A549 (cell line): ENCODE measurements around the gene ARID1B. TPM values are rescaled to one million over a fixed set of nuclear protein-coding genes. Genes with fewer than 3 reads are reported as not detected.

Source experiments
- ATAC-seq, 2 experiments: fragments of 200-7000 bp in 1 of 2; fragments of >200 bp in 1 of 2; cut with Nextera tagmentation in 1 of 2; cut with Tn5 transposase in 1 of 2; 3 replicates each; pipeline versions ENCODE4 v1.8.0 to v1.9.1; 2018 to 2020; ENCODE audit warnings: mild to moderate bottlenecking in 1 of 2, moderate library complexity in 1 of 2
- CTCF ChIA-PET: fragments of 300-600 bp; sonication (Branson Sonifier 250); formaldehyde crosslinking; extraction: SDS; loops from one replicate; lab custom pipeline; 2021; ENCODE audit warnings: antibody characterized with exemption, inconsistent platforms; lab: Yijun Ruan, JAX
- POLR2A ChIA-PET: fragments of 350-600 bp; formaldehyde crosslinking; extraction: SDS; loops from one replicate; lab custom pipeline; 2021; ENCODE audit warnings: antibody characterized with exemption, inconsistent platforms; lab: Yijun Ruan, JAX
- DNase-seq, 2 experiments: peaks; one replicate each; pipeline versions ENCODE4 v3.0.0 to v3.0.0-alpha.2; 2011 to 2016; ENCODE audit warnings: low read depth in 1 of 2, low spot score in 1 of 2
- FAIRE-seq: peaks from 2 replicates; lab custom pipeline; 2011; peaks lifted over from hg19 to GRCh38; lab: Jason Lieb, UNC
- H3K27ac ChIP-seq, 2 experiments: fragments of >200 bp; sonication (Bioruptor Twin); formaldehyde crosslinking; 3 replicates each; pipeline ENCODE4 v1.5.1; 2016 to 2017
- H3K4me1 ChIP-seq: fragments of >200 bp; sonication (Bioruptor Twin); formaldehyde crosslinking; 3 replicates; pipeline ENCODE4 v1.6.1; 2016
- H3K4me2 ChIP-seq: fragments of >200 bp; sonication (Bioruptor Twin); formaldehyde crosslinking; 3 replicates; pipeline ENCODE4 v1.6.1; 2016
- H3K4me3 ChIP-seq: fragments of >200 bp; sonication (Bioruptor Twin); formaldehyde crosslinking; 3 replicates; pipeline ENCODE4 v1.5.1; 2016
- H3K9me3 ChIP-seq: fragments of >200 bp; sonication (Bioruptor Twin); formaldehyde crosslinking; 3 replicates; pipeline ENCODE4 v1.6.1; 2016
- BHLHE40 ChIP-seq: IDR thresholded peaks from 2 replicates; pipeline ENCODE4 v1.6.1; 2012; ENCODE audit warnings: low read depth, low read length, inconsistent platforms
- CBX8 ChIP-seq: fragments of 200-600 bp; sonication (generic); IDR thresholded peaks from 2 replicates; pipeline ENCODE4 v1.6.1; 2016
- CHD4 ChIP-seq: fragments of 200-600 bp; sonication (generic); IDR thresholded peaks from 2 replicates; pipeline ENCODE4 v1.6.1; 2016; ENCODE audit warnings: antibody characterized with exemption, mild to moderate bottlenecking, borderline replicate concordance
- EHF ChIP-seq: fragments of 250-450 bp; sonication (Bioruptor Pico); IDR thresholded peaks from 2 replicates; pipeline ENCODE4 v1.5.0; 2020; ENCODE audit warnings: mild to moderate bottlenecking
- EP300 ChIP-seq, 2 experiments: fragments of >200 bp; sonication (Bioruptor Twin); formaldehyde crosslinking; IDR thresholded peaks; 2 replicates in 1 of 2; 3 replicates in 1 of 2; pipeline ENCODE4 v1.6.1; 2016 to 2017
- ESRRA ChIP-seq: fragments of 150-350 bp; IDR thresholded peaks from 2 replicates; pipeline ENCODE4 v1.6.1; 2014; ENCODE audit warnings: mild to moderate bottlenecking, low read length, borderline replicate concordance
- FOSB ChIP-seq: fragments of 250-450 bp; sonication (Bioruptor Pico); IDR thresholded peaks from 2 replicates; pipeline ENCODE4 v1.5.0; 2020; ENCODE audit warnings: mild to moderate bottlenecking, moderate library complexity
- FOSL2 ChIP-seq, 2 experiments: fragments of 450-650 bp in 1 of 2; fragments of >200 bp in 1 of 2; sonication (Bioruptor Twin) in 1 of 2; formaldehyde crosslinking; IDR thresholded peaks; 2 replicates each; pipeline versions ENCODE4 v1.5.0 to v1.6.1; 2016 to 2020; ENCODE audit warnings: mild to moderate bottlenecking in 1 of 2, moderate library complexity in 1 of 2
- HEYL ChIP-seq: fragments of 250-450 bp; sonication (Bioruptor Pico); IDR thresholded peaks from 2 replicates; pipeline ENCODE4 v1.8.0; 2021; ENCODE audit warnings: mild to moderate bottlenecking, moderate library complexity
- HOXB13 ChIP-seq: fragments of 250-450 bp; sonication (Bioruptor Pico); IDR thresholded peaks from 2 replicates; pipeline ENCODE4 v1.5.0; 2020; ENCODE audit warnings: low read depth, mild to moderate bottlenecking, moderate library complexity
- JUNB ChIP-seq: fragments of >200 bp; sonication (Bioruptor Twin); formaldehyde crosslinking; IDR thresholded peaks from 2 replicates; pipeline ENCODE4 v1.6.1; 2016
- KDM1A ChIP-seq: fragments of 200-600 bp; sonication (generic); IDR thresholded peaks from 2 replicates; pipeline ENCODE4 v1.6.1; 2016; ENCODE audit warnings: low read depth, mild to moderate bottlenecking
- MAZ ChIP-seq: fragments of 150-350 bp; IDR thresholded peaks from 2 replicates; pipeline ENCODE4 v1.6.1; 2014; ENCODE audit warnings: antibody characterized with exemption, low read depth, low read length, borderline replicate concordance
- NFE2L2 ChIP-seq: fragments of 150-350 bp; conservative IDR thresholded peaks from 2 replicates; pipeline ENCODE4 v1.6.1; 2014; ENCODE audit warnings: low read length
- NR3C1 ChIP-seq: fragments of >200 bp; sonication (Bioruptor Twin); formaldehyde crosslinking; IDR thresholded peaks from 3 replicates; pipeline ENCODE4 v1.6.1; 2017
- RARB ChIP-seq: fragments of 250-450 bp; sonication (Bioruptor Pico); IDR thresholded peaks from 2 replicates; pipeline ENCODE4 v1.8.0; 2021; ENCODE audit warnings: mild to moderate bottlenecking, moderate library complexity
- RNF2 ChIP-seq: fragments of 200-600 bp; sonication (generic); IDR thresholded peaks from 2 replicates; pipeline ENCODE4 v1.6.1; 2016; ENCODE audit warnings: low read depth, mild to moderate bottlenecking, antibody characterized with exemption, moderate library complexity, borderline replicate concordance
- ZC3H11A ChIP-seq: fragments of 450-650 bp; IDR thresholded peaks from 2 replicates; pipeline ENCODE4 v1.6.1; 2014; ENCODE audit warnings: antibody characterized with exemption, mild to moderate bottlenecking
- WGBS: methylation state at CpG from one replicate; pipeline ENCODE4 v1.1.6; 2017; ENCODE audit errors: missing lambda C conversion rate; 5-methylcytosine and 5-hydroxymethylcytosine counted together
- polyA plus RNA-seq, 4 experiments: library from polyadenylated mRNA; depleted of rRNA in 3 of 4; stranded (reverse); fragments of >200 nt; fragmentation: RNase III in 1 of 4; extraction: RNeasy Plus Mini Kit Qiagen cat#74134 plus additional on column Dnase treatment in 1 of 4; gene quantifications; 2 replicates in 3 of 4; 3 replicates in 1 of 4; pipeline ENCODE4 v1.2.3, GENCODE V29; 2011 to 2017
- TF ChIP-seq, protein P1 (sequence below): fragments of >200 bp; sonication (Bioruptor Twin); formaldehyde crosslinking; IDR thresholded peaks from 2 replicates; pipeline ENCODE4 v1.6.1; 2016
- TF ChIP-seq, protein P2 (sequence below): fragments of 250-450 bp; sonication (Bioruptor Pico); IDR thresholded peaks from 2 replicates; pipeline ENCODE4 v1.5.0; 2020; ENCODE audit warnings: low read depth, mild to moderate bottlenecking, moderate library complexity
- TF ChIP-seq, protein P3 (sequence below): IDR thresholded peaks from 2 replicates; pipeline ENCODE4 v1.6.1; 2012
- TF ChIP-seq, protein P4 (sequence below): fragments of 250-450 bp; sonication (Bioruptor Pico); IDR thresholded peaks from 2 replicates; pipeline ENCODE4 v1.5.0; 2021; ENCODE audit warnings: mild to moderate bottlenecking, moderate library complexity, borderline replicate concordance

Gene ARID1B
- polyA plus RNA-seq, 2 of the 4 experiments (the other 2 are of a cell fraction), result 13.5 to 16.3 TPM

DNA sequence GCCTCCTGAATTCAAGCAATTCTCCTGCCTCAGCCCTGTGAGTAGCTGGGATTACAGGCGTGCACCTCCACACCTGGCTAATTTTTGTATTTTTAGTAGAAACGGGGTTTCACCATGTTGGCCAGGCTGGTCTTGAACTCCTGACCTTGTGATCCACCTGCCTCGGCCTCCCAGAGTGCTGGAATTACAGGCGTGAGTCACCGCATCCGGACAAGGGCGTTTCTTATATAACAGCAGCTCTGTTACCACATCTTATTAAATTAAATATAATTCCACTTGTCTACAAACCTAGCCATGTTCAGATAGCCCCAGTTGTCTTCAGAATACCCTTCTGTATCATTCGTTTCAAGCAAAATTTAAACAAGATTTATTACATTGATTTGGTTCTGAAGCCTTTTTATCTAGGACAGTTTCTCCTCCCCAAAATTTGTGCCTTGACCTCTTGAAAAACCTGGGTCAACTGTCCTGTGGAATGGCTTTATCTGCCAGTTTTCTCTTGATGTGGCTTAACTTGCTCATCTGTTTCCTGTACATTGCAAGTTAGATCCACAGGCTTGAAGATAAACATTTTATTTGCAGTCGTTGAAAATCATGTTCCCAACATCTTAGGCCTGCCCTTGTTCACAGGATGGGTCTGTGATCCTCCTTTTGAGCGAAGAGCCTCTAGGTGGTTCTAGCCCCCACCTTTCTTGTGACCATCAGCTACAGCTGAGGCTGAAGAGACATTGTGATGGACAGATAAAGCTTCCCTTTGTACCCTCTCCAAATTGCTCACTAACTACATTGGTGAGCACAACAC is 132.2 kb downstream of the ARID1B start:
- WGBS, result 83% methylated on average over 10 of the region's 10 CpGs
- POLR2A ChIA-PET, result no interaction called here
- no peak for FAIRE-seq

DNA sequence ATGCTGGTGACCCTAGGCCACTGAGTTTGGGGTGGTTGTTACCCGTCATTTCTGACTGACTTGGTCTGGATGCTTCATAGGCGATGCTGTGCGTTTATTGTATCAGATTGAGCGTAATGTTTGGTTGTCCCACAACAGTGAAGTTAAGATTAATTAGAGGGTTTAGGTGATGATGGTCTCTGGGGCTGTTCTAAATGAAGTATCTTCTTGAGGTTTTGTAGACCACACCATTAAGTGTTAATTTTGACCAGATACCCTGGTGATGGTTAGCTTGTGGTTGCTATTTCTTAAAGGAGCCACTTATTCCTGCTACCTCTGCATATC is 132.8 kb downstream of the ARID1B start:
- no peaks in the 10 kb centered on the region for H3K9me3 ChIP-seq
- 98% methylated on average over 4 of the region's 4 CpGs for WGBS
- CTCF ChIA-PET, result interaction anchor here (1.5 kb wide), 1 partner anchor 14 kb away, joined by 3 read pairs; no protein-coding TSS in a partner anchor

More for the DNA sequence above, 132.2 kb downstream of the ARID1B start:
- CTCF ChIA-PET, result interaction anchor here (1.5 kb wide), 1 partner anchor 13 kb away, joined by 3 read pairs; no protein-coding TSS in a partner anchor
- H3K4me1 ChIP-seq, result peaks cover 6% of the 10 kb centered on the region; the same call in 1 of the 3 replicates
- TF ChIP-seq EHF (no peak), ZC3H11A (no peak), NFE2L2 (no peak), RARB (CRISPR knock-in tag) (no peak), CHD4 (no peak), HEYL (no peak), NR3C1 (no peak), HOXB13 (CRISPR knock-in tag) (no peak)
- TF ChIP-seq, protein P1, sequence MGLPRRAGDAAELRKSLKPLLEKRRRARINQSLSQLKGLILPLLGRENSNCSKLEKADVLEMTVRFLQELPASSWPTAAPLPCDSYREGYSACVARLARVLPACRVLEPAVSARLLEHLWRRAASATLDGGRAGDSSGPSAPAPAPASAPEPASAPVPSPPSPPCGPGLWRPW, result no peak
- TF ChIP-seq, all 56 proteins: peak for 0
- Histone ChIP-seq H3K9me3 (no peaks in the 10 kb centered on the region), H3K4me2 (no peak overlapping the region), H3K4me3 (no peak overlapping the region), H3K27ac (no peak overlapping the region)
- no peak for DNase-seq
- no peak for ATAC-seq

DNA sequence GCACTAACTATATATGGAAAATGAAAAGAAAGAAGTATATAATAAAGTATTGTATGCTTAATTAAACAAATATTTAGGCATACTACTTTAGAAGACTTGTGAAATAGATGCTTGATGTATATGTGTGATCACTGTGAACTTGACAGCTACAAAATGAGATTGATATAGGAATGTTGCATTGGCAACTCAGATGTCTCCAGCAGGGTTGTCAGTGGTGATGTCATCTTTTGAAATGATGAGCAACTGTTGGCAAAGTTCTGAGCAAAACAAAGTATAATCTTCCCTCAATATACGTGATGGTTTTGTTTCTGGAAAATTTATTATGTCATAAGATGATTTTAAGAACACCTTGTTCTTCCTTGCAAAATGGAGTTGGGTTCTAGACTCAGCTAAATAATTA is 133.8 kb downstream of the ARID1B start:
- ChIA-PET POLR2A (no interaction called here), CTCF (no interaction called here)
- FAIRE-seq, result no peak

More for the DNA sequence above, 132.8 kb downstream of the ARID1B start:
- no peak for TF ChIP-seq EP300 (IDR thresholded peaks at IDR 0.05)
- Histone ChIP-seq H3K4me2 (no peak overlapping the region), H3K27ac (no peak overlapping the region), H3K4me3 (no peak overlapping the region), H3K4me1 (peaks cover 6% of the 10 kb centered on the region; the same call in 1 of the 3 replicates)
- ATAC-seq (no peak), DNase-seq (no peak), FAIRE-seq (no peak)
- POLR2A ChIA-PET, result no interaction called here

DNA sequence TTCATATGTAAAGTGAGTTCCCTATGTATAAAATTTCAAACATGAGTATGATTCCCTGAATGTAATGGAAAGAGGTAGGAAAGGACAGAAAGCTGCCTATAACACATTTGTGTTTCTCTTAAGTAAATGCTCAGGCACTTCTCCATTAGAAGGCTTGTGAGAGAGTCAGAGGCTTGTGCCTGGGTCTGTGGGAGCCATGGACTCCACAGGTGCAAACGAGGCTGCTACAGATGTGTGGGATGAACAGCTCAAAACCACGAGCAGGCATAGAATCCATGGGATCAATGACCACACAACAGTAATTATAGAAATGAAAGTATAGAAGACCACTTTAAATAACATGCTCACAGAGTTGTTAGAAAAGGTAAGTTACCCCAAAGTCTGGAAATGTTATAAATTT is 134.4 kb downstream of the ARID1B start:
- Histone ChIP-seq H3K4me3 (no peak overlapping the region), H3K4me1 (no peaks in the 10 kb centered on the region; the same call in 2 of the 3 replicates), H3K27ac (no peak overlapping the region), H3K9me3 (no peaks in the 10 kb centered on the region), H3K4me2 (no peak overlapping the region)
- no peak for ATAC-seq
- TF ChIP-seq FOSB (no peak), JUNB (no peak), EP300 (IDR thresholded peaks at IDR 0.05) (no peak), FOSL2 (IDR thresholded peaks at IDR 0.05) (no peak), FOSL2 (CRISPR knock-in tag; IDR thresholded peaks at IDR 0.05) (no peak), CHD4 (no peak), KDM1A (no peak), RNF2 (no peak)
- TF ChIP-seq, protein P2, sequence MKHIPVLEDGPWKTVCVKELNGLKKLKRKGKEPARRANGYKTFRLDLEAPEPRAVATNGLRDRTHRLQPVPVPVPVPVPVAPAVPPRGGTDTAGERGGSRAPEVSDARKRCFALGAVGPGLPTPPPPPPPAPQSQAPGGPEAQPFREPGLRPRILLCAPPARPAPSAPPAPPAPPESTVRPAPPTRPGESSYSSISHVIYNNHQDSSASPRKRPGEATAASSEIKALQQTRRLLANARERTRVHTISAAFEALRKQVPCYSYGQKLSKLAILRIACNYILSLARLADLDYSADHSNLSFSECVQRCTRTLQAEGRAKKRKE (CRISPR knock-in tag), result no peak
- TF ChIP-seq, protein P3, sequence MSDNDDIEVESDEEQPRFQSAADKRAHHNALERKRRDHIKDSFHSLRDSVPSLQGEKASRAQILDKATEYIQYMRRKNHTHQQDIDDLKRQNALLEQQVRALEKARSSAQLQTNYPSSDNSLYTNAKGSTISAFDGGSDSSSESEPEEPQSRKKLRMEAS, result no peak
- FAIRE-seq, result no peak
- ChIA-PET POLR2A (no interaction called here), CTCF (no interaction called here)
- DNase-seq, result no peak
- 78% methylated on average over 2 of the region's 2 CpGs for WGBS

More for the DNA sequence above, 133.8 kb downstream of the ARID1B start:
- Histone ChIP-seq H3K4me3 (no peak overlapping the region), H3K27ac (no peak overlapping the region), H3K9me3 (no peaks in the 10 kb centered on the region), H3K4me1 (no peaks in the 10 kb centered on the region; the same call in 2 of the 3 replicates), H3K4me2 (no peak overlapping the region)
- WGBS, result 69% methylated on average over 1 of the region's 1 CpG
- TF ChIP-seq BHLHE40 (no peak), CBX8 (no peak), MAZ (no peak), ESRRA (no peak), ZC3H11A (no peak)
- TF ChIP-seq, protein P1, result no peak
- TF ChIP-seq, protein P4, sequence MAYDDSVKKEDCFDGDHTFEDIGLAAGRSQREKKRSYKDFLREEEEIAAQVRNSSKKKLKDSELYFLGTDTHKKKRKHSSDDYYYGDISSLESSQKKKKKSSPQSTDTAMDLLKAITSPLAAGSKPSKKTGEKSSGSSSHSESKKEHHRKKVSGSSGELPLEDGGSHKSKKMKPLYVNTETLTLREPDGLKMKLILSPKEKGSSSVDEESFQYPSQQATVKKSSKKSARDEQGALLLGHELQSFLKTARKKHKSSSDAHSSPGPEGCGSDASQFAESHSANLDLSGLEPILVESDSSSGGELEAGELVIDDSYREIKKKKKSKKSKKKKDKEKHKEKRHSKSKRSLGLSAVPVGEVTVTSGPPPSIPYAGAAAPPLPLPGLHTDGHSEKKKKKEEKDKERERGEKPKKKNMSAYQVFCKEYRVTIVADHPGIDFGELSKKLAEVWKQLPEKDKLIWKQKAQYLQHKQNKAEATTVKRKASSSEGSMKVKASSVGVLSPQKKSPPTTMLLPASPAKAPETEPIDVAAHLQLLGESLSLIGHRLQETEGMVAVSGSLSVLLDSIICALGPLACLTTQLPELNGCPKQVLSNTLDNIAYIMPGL (CRISPR knock-in tag), result no peak
- TF ChIP-seq, protein P3, result no peak
- DNase-seq, result no peak
- no peak for ATAC-seq
